ENCODE measurements around the gene SLCO2B1.

The SLCO2B1 gene, protein sequence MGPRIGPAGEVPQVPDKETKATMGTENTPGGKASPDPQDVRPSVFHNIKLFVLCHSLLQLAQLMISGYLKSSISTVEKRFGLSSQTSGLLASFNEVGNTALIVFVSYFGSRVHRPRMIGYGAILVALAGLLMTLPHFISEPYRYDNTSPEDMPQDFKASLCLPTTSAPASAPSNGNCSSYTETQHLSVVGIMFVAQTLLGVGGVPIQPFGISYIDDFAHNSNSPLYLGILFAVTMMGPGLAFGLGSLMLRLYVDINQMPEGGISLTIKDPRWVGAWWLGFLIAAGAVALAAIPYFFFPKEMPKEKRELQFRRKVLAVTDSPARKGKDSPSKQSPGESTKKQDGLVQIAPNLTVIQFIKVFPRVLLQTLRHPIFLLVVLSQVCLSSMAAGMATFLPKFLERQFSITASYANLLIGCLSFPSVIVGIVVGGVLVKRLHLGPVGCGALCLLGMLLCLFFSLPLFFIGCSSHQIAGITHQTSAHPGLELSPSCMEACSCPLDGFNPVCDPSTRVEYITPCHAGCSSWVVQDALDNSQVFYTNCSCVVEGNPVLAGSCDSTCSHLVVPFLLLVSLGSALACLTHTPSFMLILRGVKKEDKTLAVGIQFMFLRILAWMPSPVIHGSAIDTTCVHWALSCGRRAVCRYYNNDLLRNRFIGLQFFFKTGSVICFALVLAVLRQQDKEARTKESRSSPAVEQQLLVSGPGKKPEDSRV

DNA sequence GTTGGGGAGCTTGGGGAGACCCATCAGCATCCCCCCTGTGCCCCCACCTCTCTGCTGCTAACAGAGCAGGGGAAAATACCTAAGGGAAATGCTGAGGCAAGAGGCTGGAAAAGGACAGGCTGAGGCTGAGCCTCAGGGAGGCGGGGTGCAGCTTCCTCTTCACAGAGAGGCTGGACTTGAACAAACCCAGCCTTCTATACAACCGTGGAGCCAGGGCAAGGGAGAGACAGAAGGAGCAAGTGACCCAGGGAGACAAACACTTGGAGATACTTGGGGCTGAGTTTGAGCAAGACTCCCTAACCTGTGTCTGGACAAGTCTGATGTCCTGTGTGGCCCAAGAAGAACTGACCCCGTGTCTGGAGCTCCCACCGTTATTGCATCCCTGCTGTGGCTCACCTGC is at the start of gene SLCO2B1:
TSS of gene SLCO2B1 (plus strand) at position 229 of the 400 bp plus-strand sequence. CDS start 275 bp downstream, outside the sequence.
- no peak within 1 kb of the TSS for H3K9ac ChIP-seq (ENCODE audit: low read depth, low read length)
- peaks cover 3% of the 10 kb centered on the region; the same call in 1 of the 2 replicates for H4K20me1 ChIP-seq (ENCODE audit: insufficient read depth, low read length)
- ATAC-seq (ENCODE audit: insufficient read depth, low read depth) (no peak), DNase-seq (no peak)
- no peaks in the 10 kb centered on the region for H3K4me1 ChIP-seq (ENCODE audit: insufficient read depth, low read length)
- H3K27me3 ChIP-seq (ENCODE audit: insufficient read depth, low read length, poor library complexity) = peaks cover 2% of the 10 kb centered on the region
- H3K4me3 ChIP-seq (ENCODE audit: low read depth in 1 of 2, low read length in 2 of 2) = no peak within 1 kb of the TSS
- TF ChIP-seq, protein P1, sequence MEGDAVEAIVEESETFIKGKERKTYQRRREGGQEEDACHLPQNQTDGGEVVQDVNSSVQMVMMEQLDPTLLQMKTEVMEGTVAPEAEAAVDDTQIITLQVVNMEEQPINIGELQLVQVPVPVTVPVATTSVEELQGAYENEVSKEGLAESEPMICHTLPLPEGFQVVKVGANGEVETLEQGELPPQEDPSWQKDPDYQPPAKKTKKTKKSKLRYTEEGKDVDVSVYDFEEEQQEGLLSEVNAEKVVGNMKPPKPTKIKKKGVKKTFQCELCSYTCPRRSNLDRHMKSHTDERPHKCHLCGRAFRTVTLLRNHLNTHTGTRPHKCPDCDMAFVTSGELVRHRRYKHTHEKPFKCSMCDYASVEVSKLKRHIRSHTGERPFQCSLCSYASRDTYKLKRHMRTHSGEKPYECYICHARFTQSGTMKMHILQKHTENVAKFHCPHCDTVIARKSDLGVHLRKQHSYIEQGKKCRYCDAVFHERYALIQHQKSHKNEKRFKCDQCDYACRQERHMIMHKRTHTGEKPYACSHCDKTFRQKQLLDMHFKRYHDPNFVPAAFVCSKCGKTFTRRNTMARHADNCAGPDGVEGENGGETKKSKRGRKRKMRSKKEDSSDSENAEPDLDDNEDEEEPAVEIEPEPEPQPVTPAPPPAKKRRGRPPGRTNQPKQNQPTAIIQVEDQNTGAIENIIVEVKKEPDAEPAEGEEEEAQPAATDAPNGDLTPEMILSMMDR (IDR thresholded peaks at IDR 0.05; ENCODE audit: borderline replicate concordance, extremely low read depth, low read length, poor library complexity, severe bottlenecking) = no peak
- H3K27ac ChIP-seq (ENCODE audit: low read length) = no peak within 1 kb of the TSS
- no peaks in the 10 kb centered on the region for H3K79me2 ChIP-seq (ENCODE audit: insufficient read depth, low read length)
- no peak within 1 kb of the TSS for H3K4me2 ChIP-seq (ENCODE audit: insufficient read depth, low read length)
- H2AFZ ChIP-seq (ENCODE audit: low read depth, low read length) = no peak within 1 kb of the TSS
- H3K9me3 ChIP-seq (ENCODE audit: insufficient read depth, low read length, severe bottlenecking) = no peaks in the 10 kb centered on the region
- no peaks in the 10 kb centered on the region for H3K36me3 ChIP-seq (ENCODE audit: insufficient read depth, low read length)

DNA sequence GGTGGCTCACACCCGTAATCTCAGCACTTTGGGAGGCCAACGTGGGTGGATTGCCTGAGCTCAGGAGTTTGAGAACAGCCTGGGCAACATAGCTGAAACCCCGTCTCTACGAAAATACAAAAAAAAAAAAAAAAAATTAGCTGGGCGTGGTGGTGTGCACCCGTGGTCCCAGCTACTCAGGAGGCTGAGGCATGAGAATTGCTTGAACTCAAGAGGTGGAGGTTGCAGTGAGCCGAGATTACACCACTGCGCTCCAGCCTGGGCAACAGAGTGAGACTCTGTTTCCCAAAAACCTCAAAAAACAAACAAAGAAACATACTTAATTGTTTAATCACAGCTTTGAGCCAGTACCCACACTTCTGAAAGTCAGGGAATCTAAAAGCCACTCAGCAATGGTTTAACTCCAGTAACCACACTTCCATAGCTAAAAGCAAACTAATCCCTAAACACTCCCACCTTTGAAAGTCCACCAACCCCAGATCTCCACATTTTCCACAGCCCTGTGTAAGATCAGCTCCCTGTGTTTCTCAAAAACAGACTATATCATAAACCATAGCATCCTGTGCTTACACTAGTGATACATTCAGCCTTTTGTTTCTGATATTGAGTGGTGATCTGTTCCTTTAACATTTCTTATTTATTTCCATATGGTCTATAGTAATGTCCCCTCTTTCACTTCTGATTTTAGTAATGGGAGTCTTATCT is 49.3 kb upstream of the SLCO2B1 start:
- Histone ChIP-seq H4K20me1 (ENCODE audit: insufficient read depth, low read length) (no peaks in the 10 kb centered on the region), H3K4me2 (ENCODE audit: insufficient read depth, low read length) (no peak overlapping the region), H3K27me3 (ENCODE audit: insufficient read depth, low read length, poor library complexity) (peaks cover 13% of the 10 kb centered on the region), H3K36me3 (ENCODE audit: insufficient read depth, low read length) (no peaks in the 10 kb centered on the region), H3K27ac (ENCODE audit: low read length) (no peak overlapping the region), H3K4me3 (ENCODE audit: low read depth in 1 of 2, low read length in 2 of 2) (no peak overlapping the region), H3K79me2 (ENCODE audit: insufficient read depth, low read length) (no peaks in the 10 kb centered on the region), H3K9ac (ENCODE audit: low read depth, low read length) (no peak overlapping the region), H3K9me3 (ENCODE audit: insufficient read depth, low read length, severe bottlenecking) (no peaks in the 10 kb centered on the region), H3K4me1 (ENCODE audit: insufficient read depth, low read length) (no peaks in the 10 kb centered on the region), H2AFZ (ENCODE audit: low read depth, low read length) (no peak overlapping the region)
- ATAC-seq (ENCODE audit: insufficient read depth, low read depth) = no peak
- DNase-seq = no peak
- no peak for TF ChIP-seq EZH2 (IDR thresholded peaks at IDR 0.05; ENCODE audit: borderline replicate concordance, low read depth, low read length, severe bottlenecking)
- TF ChIP-seq, protein P1 (IDR thresholded peaks at IDR 0.05; ENCODE audit: borderline replicate concordance, extremely low read depth, low read length, poor library complexity, severe bottlenecking) = no peak

DNA sequence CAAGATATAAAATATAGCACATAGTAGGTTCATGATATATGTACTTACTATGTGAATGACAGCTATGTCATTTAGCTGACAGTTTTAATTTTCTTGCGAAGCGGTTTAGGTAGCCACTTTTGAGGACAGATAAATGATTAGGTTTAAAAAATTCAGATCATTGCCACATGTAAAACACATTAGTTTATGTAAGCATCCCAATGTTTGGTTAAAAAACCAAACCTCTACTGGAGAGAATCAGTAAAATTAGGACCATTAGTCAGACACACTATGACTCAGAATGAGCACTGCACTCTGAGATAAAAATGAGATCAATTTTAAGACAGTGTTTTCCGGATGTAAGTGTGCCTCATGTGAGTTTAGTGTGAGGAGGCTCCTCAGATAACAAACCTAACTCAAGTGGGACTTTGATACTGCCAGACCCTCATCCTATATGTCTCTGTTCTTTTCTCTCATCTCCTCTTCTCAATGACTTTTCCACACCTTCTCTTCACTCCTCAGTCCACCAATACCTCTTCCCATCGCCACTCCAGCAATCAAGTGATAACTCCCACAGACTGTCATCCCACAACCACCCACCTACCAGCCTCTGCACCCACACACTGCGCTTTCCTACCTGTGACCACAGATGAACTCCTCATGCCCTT is 47.4 kb upstream of the SLCO2B1 start:
- Histone ChIP-seq H3K27me3 (ENCODE audit: insufficient read depth, low read length, poor library complexity) (peaks cover 13% of the 10 kb centered on the region), H3K4me3 (ENCODE audit: low read depth in 1 of 2, low read length in 2 of 2) (no peak overlapping the region), H3K36me3 (ENCODE audit: insufficient read depth, low read length) (no peaks in the 10 kb centered on the region), H3K4me1 (ENCODE audit: insufficient read depth, low read length) (no peaks in the 10 kb centered on the region), H3K4me2 (ENCODE audit: insufficient read depth, low read length) (no peak overlapping the region), H3K9ac (ENCODE audit: low read depth, low read length) (no peak overlapping the region), H3K27ac (ENCODE audit: low read length) (no peak overlapping the region), H4K20me1 (ENCODE audit: insufficient read depth, low read length) (no peaks in the 10 kb centered on the region), H3K9me3 (ENCODE audit: insufficient read depth, low read length, severe bottlenecking) (no peaks in the 10 kb centered on the region), H2AFZ (ENCODE audit: low read depth, low read length) (no peak overlapping the region), H3K79me2 (ENCODE audit: insufficient read depth, low read length) (no peaks in the 10 kb centered on the region)
- no peak for ATAC-seq (ENCODE audit: insufficient read depth, low read depth)
- no peak for DNase-seq
- TF ChIP-seq EZH2 (IDR thresholded peaks at IDR 0.05; ENCODE audit: borderline replicate concordance, low read depth, low read length, severe bottlenecking) = no peak
- TF ChIP-seq, protein P1 (IDR thresholded peaks at IDR 0.05; ENCODE audit: borderline replicate concordance, extremely low read depth, low read length, poor library complexity, severe bottlenecking) = no peak
